ENCODE data around the gene HINT3. TPM values are rescaled to one million over a fixed set of nuclear protein-coding genes. Genes with fewer than 3 reads are reported as not detected.

Gene HINT3
- total RNA-seq, 2 experiments from 2014 or later, result 8.5 to 8.6 TPM

DNA sequence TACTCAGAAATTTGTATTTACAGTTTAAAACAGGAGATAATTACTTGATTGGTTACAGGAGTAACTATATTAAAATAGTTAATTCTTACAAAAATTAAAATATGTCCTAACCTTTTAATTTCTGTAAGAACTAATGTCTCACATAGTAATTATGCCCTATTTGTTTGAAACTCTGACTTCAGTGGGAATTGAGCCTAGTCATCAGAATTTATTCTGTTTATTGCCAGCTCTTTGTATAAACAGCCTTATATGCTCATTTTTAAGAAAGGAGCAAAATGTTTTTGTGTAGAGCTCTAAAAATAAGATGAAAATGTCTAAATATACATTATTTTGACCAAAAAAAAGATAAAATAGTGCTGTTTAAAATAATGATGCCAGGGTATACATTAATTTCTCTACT is 51.2 kb downstream of the HINT3 start:
- DNase-seq (no peak), ATAC-seq (no peak)
- Mint-ChIP-seq H3K4me3 (no peak overlapping the region), H3K4me1 (ENCODE audit: low read depth) (peaks cover 6% of the 10 kb centered on the region), H3K27ac (no peak overlapping the region), H3K27me3 (no peaks in the 10 kb centered on the region), H3K36me3 (ENCODE audit: low read depth) (peaks cover 36% of the 10 kb centered on the region), H3K9me3 (no peaks in the 10 kb centered on the region)
- intact Hi-C loops (cut with micrococcal nuclease), result no loop called here
- no peak for TF ChIP-seq CTCF (IDR thresholded peaks at IDR 0.05)
- ChIA-PET CTCF (interaction anchor here (0.8 kb wide), 1 partner anchor 11 kb away, joined by 3 read pairs; no protein-coding TSS in a partner anchor), POLR2A (no interaction called here)

GRCh38 chr6:126010040-126010439 is 53.5 kb downstream of the HINT3 start:
- Mint-ChIP-seq H3K4me3 (no peak overlapping the region), H3K4me1 (ENCODE audit: low read depth) (no peaks in the 10 kb centered on the region), H3K27ac (no peak overlapping the region), H3K9me3 (no peaks in the 10 kb centered on the region), H3K27me3 (no peaks in the 10 kb centered on the region), H3K36me3 (ENCODE audit: low read depth) (peaks cover 29% of the 10 kb centered on the region)
- no peak for TF ChIP-seq CTCF (IDR thresholded peaks at IDR 0.05)
- ATAC-seq, result no peak
- POLR2A ChIA-PET, result interaction anchor here (0.6 kb wide), 1 partner anchor 126 kb away, joined by 3 read pairs; no protein-coding TSS in a partner anchor
- no peak for DNase-seq
- CTCF ChIA-PET, result interaction anchor here (3.4 kb wide), 1 partner anchor 15 kb away, joined by 19 read pairs; no protein-coding TSS in a partner anchor
- intact Hi-C loops (cut with micrococcal nuclease), result no loop called here

DNA sequence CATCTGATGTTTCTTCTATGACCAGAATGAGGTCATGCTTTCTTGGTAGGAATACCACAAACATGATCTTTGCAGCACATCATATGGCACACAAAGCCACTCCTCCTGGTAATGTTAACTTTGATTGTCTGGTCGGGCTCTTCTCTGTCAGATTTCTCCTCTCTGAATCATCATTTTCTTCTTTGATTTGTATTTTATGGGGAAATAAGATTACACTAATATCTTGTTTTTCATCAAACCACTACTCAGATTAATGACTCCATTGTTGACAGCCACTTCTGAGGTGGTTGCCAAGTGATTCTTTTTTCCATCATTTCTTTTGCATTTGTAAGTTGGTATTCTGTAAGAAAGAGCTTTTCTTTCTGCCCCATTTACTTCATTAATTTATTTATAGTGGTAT is 59.3 kb downstream of the HINT3 start:
- no peak for ATAC-seq
- H3K27ac Mint-ChIP-seq, result no peak overlapping the region

DNA sequence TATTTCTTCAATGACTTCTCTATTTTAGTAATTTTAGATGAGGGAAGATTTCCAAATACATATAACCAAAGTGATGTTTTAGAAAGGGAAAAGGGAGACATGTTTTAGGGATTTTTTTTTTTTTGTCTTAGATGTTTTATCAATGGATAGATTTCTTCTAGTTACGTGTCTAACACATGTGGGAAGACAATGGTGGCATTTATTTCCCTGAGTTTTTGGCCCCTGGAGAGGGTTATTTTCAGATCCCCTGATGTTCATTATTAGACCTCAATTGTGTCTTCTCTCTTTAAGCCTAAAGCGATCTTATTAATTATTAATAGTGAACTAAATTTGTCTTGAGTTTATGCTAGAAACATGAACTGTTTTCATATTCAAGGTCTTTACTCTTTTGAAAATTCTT is 60.0 kb downstream of the HINT3 start:
- H3K4me3 Mint-ChIP-seq, result no peak overlapping the region
- intact Hi-C loops (cut with micrococcal nuclease), result no loop called here
- no peaks in the 10 kb centered on the region for H3K9me3 Mint-ChIP-seq
- H3K36me3 Mint-ChIP-seq (ENCODE audit: low read depth), result peaks cover 52% of the 10 kb centered on the region
- no peaks in the 10 kb centered on the region for H3K27me3 Mint-ChIP-seq
- no peaks in the 10 kb centered on the region for H3K4me1 Mint-ChIP-seq (ENCODE audit: low read depth)
- TF ChIP-seq CTCF (IDR thresholded peaks at IDR 0.05), result no peak
- no peak for ATAC-seq
- ChIA-PET CTCF (interaction anchor here (1.8 kb wide), 1 partner anchor 21 kb away, joined by 6 read pairs; no protein-coding TSS in a partner anchor), POLR2A (no interaction called here)
- DNase-seq, result no peak
- no peak overlapping the region for H3K27ac Mint-ChIP-seq

More for the DNA sequence above, 59.3 kb downstream of the HINT3 start:
- no peak overlapping the region for H3K4me3 Mint-ChIP-seq
- H3K4me1 Mint-ChIP-seq (ENCODE audit: low read depth), result no peaks in the 10 kb centered on the region
- peaks cover 49% of the 10 kb centered on the region for H3K36me3 Mint-ChIP-seq (ENCODE audit: low read depth)
- intact Hi-C loops (cut with micrococcal nuclease), result no loop called here
- H3K9me3 Mint-ChIP-seq, result no peaks in the 10 kb centered on the region
- no peak for TF ChIP-seq CTCF (IDR thresholded peaks at IDR 0.05)
- DNase-seq, result no peak
- ChIA-PET POLR2A (no interaction called here), CTCF (no interaction called here)
- H3K27me3 Mint-ChIP-seq, result no peaks in the 10 kb centered on the region

- DNase-seq, result no peak
- intact Hi-C loops (cut with micrococcal nuclease), result no loop called here
- no peaks in the 10 kb centered on the region for H3K4me1 Mint-ChIP-seq (ENCODE audit: low read depth)
- no peak overlapping the region for H3K27ac Mint-ChIP-seq
- H3K36me3 Mint-ChIP-seq (ENCODE audit: low read depth), result peaks cover 50% of the 10 kb centered on the region
- no peaks in the 10 kb centered on the region for H3K27me3 Mint-ChIP-seq
- ATAC-seq, result no peak
- no peak for TF ChIP-seq CTCF (IDR thresholded peaks at IDR 0.05)
- no peak overlapping the region for H3K4me3 Mint-ChIP-seq
- POLR2A ChIA-PET, result no interaction called here
- H3K9me3 Mint-ChIP-seq, result no peaks in the 10 kb centered on the region
- CTCF ChIA-PET, result interaction anchor here (0.8 to 1.8 kb wide), 2 partner anchors 16 to 22 kb away, joined by 3 to 6 read pairs; no protein-coding TSS in a partner anchor
Measured at GRCh38 chr6:126017668-126018067, 61.1 kb downstream of the HINT3 start.

Measured in activated CD8-positive, alpha-beta T cell treated with anti-CD3 and anti-CD28 coated beads for 36 hours (primary cell).